Testis (tissue), 2 donors: Measurements from ENCODE around the gene TGDS.

Source experiments
- POLR2A ChIP-seq: fragments of 450-650 bp; IDR thresholded peaks from one replicate; pipeline ENCODE4 v1.6.1; 2017; ENCODE audit warnings: antibody characterized with exemption, mild to moderate bottlenecking, moderate library complexity
- TF ChIP-seq, protein P1 (sequence below), 3 experiments: fragments of 450-650 bp in 2 of 3; fragments of 200-600 bp in 1 of 3; sonication (generic) in 1 of 3; IDR thresholded peaks; one replicate each; pipeline ENCODE4 v1.5.1; 2016 to 2019; ENCODE audit warnings: antibody characterized with exemption in 3 of 3, mild to moderate bottlenecking in 2 of 3, moderate library complexity in 1 of 3

DNA sequence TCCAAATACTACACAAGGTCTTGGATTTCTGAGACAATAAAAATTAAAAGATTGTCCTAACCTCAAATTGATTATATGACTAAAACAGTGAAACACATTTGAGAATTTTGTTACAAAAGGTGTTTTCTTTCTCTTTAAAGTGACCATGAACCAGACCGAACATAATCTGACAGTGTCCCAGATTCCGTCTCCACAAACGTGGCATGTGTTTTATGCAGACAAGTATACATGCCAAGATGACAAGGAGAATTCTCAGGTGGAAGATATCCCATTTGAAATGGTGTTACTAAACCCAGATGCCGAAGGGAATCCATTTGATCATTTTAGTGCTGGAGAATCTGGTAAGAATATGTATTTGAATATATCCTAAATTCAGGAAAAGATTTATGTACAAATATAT lies 16.1 kb upstream of the TGDS start:
- TF ChIP-seq POLR2A, result no peak
- TF ChIP-seq, protein P1, sequence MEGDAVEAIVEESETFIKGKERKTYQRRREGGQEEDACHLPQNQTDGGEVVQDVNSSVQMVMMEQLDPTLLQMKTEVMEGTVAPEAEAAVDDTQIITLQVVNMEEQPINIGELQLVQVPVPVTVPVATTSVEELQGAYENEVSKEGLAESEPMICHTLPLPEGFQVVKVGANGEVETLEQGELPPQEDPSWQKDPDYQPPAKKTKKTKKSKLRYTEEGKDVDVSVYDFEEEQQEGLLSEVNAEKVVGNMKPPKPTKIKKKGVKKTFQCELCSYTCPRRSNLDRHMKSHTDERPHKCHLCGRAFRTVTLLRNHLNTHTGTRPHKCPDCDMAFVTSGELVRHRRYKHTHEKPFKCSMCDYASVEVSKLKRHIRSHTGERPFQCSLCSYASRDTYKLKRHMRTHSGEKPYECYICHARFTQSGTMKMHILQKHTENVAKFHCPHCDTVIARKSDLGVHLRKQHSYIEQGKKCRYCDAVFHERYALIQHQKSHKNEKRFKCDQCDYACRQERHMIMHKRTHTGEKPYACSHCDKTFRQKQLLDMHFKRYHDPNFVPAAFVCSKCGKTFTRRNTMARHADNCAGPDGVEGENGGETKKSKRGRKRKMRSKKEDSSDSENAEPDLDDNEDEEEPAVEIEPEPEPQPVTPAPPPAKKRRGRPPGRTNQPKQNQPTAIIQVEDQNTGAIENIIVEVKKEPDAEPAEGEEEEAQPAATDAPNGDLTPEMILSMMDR (IDR thresholded peaks at IDR 0.05), result no peak
